Left lung (tissue), 10 donors: Measurements from ENCODE around the gene ASB4. TPM values are rescaled to one million over a fixed set of nuclear protein-coding genes. Genes with fewer than 3 reads are reported as not detected.

Experiments
- ATAC-seq: fragments of 200-7000 bp; cut with Tn5 transposase; one replicate; pipeline ENCODE4 v1.9.1; 2020; ENCODE audit warnings: moderate library complexity
- DNase-seq, 4 donors: peaks; one replicate each; pipeline ENCODE4 v3.0.0-alpha.2; 2013 to 2020
- H3K27ac ChIP-seq, 2 donors: fragments of 200-600 bp; sonication (generic) in 1 of 2; one replicate each; pipeline versions ENCODE4 v1.5.0 to v1.8.0; 2020 to 2021
- H3K27me3 ChIP-seq, 2 donors: fragments of 200-600 bp; sonication (generic) in 1 of 2; one replicate each; pipeline versions ENCODE4 v1.5.0 to v1.8.0; 2020 to 2021
- H3K36me3 ChIP-seq, 2 donors: fragments of 200-600 bp; sonication (generic) in 1 of 2; one replicate each; pipeline versions ENCODE4 v1.5.0 to v1.8.0; 2020 to 2021
- H3K4me1 ChIP-seq, 2 donors: fragments of 200-600 bp; one replicate each; pipeline ENCODE4 v1.8.0; 2021
- H3K4me3 ChIP-seq, 2 donors: fragments of 200-600 bp; sonication (generic) in 1 of 2; one replicate each; pipeline versions ENCODE4 v1.5.0 to v1.8.0; 2020 to 2021; ENCODE audit warnings: mild to moderate bottlenecking in 1 of 2
- H3K9me3 ChIP-seq, 2 donors: fragments of 200-600 bp; sonication (generic) in 1 of 2; one replicate each; pipeline versions ENCODE4 v1.5.0 to v1.8.0; 2020 to 2021
- intact Hi-C, 2 donors: fragments of 100-400 bp; cut with DNase I; formaldehyde crosslinking; loops; one replicate each; pipeline versions ENCODE4 v1.11.2 to v1.14.2; 2022
- polyA plus RNA-seq, 6 donors: library from polyadenylated mRNA; unstranded; fragments of 120-200 nt; gene quantifications; one replicate each; pipeline ENCODE4 v1.2.1, GENCODE V29; 2013; ENCODE audit not compliant: insufficient read length in 6 of 6
- total RNA-seq, 2 donors: library from RNA; stranded (reverse); fragmentation: NEBNext Ultra II Directional; extraction: Animal tissue kit (Norgen Biotek cat#: 25700); gene quantifications; one replicate each; pipeline ENCODE4 v1.2.1, GENCODE V29; 2021
- TF ChIP-seq, protein P1 (sequence below), 2 donors: fragments of 200-600 bp; sonication (generic) in 1 of 2; IDR thresholded peaks; one replicate each; pipeline versions ENCODE4 v1.5.0 to v1.8.0; 2021; ENCODE audit warnings: antibody characterized with exemption in 2 of 2
- donor health status: DM: no; HTN: yes; CAD: no.
- donor health status: DM: no; HTN: no; CAD: no.

The ASB4 gene
- total and polyA plus RNA-seq, 8 donors: 0.10 to 1.6 (median 0.87) TPM

DNA sequence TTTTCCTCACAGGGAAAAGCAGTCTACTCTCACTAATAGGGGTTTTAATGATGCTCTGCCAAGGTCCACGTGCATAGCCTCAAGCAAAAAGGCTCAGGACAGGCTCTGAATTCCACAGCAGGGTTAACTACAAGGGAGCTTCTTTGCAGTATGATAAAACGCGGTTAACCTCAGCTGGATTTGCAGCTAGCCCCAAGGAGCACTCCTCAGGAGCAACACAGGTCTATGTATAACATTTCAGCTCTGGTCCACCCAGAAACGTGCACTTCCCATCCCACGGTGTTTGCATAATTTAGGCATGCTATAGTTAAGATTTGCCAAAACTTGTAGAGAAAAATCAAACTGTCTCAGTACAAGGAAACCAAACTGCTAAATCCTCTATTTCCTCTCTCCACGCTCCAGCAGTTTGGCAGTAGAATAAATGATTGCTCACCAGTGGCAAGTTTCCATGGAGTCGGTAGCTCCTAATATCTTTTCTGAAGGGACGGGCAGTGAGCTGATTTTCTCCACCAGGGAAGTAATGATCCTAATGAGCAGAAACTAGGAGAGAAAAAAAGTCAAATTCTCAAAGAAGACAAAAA lies 13.1 kb upstream of the ASB4 start:
- H3K9me3 ChIP-seq: no peaks in the 10 kb centered on the region
- intact Hi-C loops: loop anchor here in 1 of 2 donors (10.0 kb wide), 1 partner anchor 1018 kb away; no protein-coding TSS in a partner anchor
- no peak overlapping the region for H3K4me3 ChIP-seq
- H3K27ac ChIP-seq: no peak overlapping the region
- ATAC-seq: no peak
- H3K4me1 ChIP-seq: peaks cover 0 to 19% of the 10 kb centered on the region in 2 donors
- DNase-seq: peak in 1 of 4 donors; percentile 30
- H3K27me3 ChIP-seq: no peaks in the 10 kb centered on the region
- no peaks in the 10 kb centered on the region for H3K36me3 ChIP-seq
- TF ChIP-seq, protein P1, sequence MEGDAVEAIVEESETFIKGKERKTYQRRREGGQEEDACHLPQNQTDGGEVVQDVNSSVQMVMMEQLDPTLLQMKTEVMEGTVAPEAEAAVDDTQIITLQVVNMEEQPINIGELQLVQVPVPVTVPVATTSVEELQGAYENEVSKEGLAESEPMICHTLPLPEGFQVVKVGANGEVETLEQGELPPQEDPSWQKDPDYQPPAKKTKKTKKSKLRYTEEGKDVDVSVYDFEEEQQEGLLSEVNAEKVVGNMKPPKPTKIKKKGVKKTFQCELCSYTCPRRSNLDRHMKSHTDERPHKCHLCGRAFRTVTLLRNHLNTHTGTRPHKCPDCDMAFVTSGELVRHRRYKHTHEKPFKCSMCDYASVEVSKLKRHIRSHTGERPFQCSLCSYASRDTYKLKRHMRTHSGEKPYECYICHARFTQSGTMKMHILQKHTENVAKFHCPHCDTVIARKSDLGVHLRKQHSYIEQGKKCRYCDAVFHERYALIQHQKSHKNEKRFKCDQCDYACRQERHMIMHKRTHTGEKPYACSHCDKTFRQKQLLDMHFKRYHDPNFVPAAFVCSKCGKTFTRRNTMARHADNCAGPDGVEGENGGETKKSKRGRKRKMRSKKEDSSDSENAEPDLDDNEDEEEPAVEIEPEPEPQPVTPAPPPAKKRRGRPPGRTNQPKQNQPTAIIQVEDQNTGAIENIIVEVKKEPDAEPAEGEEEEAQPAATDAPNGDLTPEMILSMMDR (IDR thresholded peaks at IDR 0.05): no peak

DNA sequence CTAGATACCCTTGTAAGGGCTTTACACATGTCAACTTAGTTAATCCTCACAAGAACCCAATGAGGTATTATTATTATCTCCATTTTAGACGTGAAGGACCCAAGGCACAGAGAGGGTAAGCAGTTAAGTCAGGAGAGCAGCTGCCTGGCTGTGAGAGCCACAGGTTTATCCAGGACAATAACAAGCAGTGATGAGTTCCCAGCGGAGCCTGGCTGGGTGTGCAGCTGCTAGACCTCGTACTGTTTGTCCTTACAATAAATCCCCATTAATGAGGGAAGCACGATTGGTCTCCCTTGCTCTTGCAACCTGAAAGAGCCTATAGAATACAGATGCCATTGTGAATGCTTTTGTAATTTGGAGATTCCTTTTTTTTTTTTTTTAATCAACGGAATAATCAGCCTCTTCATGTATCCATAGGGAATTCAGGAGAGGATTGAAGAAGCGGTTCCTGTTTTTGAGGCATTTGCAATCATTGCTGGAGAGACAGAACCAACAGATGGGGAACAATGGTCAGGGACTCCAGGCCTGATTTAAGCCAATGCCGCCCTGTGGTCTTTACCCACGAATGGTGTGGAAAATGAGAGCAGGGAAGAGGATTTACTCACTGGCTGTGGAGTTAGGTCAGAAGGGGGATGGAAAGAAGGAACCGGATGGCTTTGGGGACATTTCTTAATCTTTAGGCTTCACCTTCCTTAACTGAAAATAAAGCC lies 12.3 kb upstream of the ASB4 start:
- peaks cover 0 to 19% of the 10 kb centered on the region in 2 donors for H3K4me1 ChIP-seq
- no peak overlapping the region for H3K27ac ChIP-seq
- H3K9me3 ChIP-seq: no peaks in the 10 kb centered on the region
- TF ChIP-seq, protein P1 (IDR thresholded peaks at IDR 0.05): no peak
- DNase-seq (no peak), ATAC-seq (no peak)
- no peaks in the 10 kb centered on the region for H3K36me3 ChIP-seq
- intact Hi-C loops: loop anchor here in 1 of 2 donors (10.0 kb wide), 1 partner anchor 1019 kb away; no protein-coding TSS in a partner anchor
- H3K4me3 ChIP-seq: no peak overlapping the region
- no peaks in the 10 kb centered on the region for H3K27me3 ChIP-seq

DNA sequence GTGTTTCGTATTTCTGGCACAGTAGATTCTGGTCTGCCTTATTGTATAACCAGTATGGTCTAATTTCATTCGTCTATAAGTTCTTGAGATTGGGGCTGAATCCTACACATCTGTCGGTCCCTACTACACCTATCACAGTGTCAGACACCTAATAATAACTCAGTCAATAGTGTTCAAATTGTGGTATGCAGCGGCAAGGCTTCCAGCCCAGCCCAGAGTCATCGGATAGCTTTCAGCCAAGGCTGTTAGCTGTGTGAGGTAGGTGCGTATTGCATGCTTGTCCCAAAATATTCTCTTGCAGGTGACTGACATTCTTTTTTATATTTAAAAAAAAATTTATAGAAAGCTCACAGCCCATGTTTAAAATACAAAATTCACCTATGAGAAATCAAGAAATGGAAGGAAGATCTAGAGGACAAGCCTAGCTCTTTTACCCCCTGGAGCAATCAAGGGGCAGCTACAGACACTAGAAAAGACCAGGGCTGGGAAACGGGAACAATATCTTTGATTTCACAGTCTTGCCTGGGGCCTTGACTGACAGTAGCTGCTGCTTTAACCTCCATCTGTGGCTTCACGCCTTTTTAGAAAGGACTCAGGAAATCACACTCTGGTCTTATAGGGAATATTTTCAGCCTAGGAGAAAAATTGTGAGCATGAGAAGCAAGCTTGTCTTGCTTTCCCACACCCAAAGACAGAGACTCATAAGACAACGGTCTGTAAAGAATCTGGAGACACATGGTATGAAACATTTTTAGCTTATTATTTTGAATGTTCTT lies 9.5 kb upstream of the ASB4 start:
- DNase-seq: no peak
- peaks cover 0 to 9% of the 10 kb centered on the region in 2 donors for H3K4me1 ChIP-seq
- no peak for ATAC-seq
- H3K9me3 ChIP-seq: no peaks in the 10 kb centered on the region
- H3K36me3 ChIP-seq: no peaks in the 10 kb centered on the region
- TF ChIP-seq, protein P1 (IDR thresholded peaks at IDR 0.05): no peak
- H3K27ac ChIP-seq: no peak overlapping the region
- H3K27me3 ChIP-seq: no peaks in the 10 kb centered on the region
- intact Hi-C loops: loop anchor here in 1 of 2 donors (10.0 kb wide), 1 partner anchor 1021 kb away; no protein-coding TSS in a partner anchor
- H3K4me3 ChIP-seq: no peak overlapping the region

DNA sequence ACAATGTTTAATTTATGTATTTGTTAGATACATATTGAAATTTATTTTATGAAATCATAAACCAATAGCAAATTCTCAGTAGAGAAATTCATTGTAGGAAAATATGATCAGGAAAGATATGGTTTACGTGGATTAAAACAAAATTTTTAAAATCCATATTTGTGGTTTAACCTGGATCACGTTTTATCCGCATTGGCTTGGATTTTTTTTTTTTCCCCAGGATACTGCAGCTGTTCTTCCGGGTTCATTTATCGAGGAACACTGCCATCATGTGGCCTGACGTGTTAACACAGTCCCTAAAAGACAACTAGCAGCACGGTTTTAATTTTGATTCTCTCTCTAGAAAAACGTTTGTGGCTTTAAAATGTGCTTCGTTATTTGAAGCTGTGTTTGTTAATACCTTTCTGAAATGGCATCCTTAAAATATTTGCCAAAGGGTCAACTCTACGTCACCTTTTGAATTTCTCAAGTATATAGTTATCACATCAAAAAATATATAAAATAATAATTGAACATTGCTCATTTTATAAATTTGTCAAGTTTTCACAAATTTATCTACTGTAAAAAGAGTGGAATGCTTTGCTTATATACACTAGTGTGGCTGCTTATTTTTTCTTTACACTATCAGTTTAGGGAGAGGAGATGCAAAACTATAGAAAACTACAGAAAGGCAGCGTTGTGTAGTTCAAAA lies 8.7 kb upstream of the ASB4 start:
- Histone ChIP-seq H3K27ac (no peak overlapping the region), H3K9me3 (no peaks in the 10 kb centered on the region), H3K27me3 (no peaks in the 10 kb centered on the region), H3K4me1 (peaks cover 0 to 9% of the 10 kb centered on the region in 2 donors), H3K4me3 (no peak overlapping the region), H3K36me3 (no peaks in the 10 kb centered on the region)
- TF ChIP-seq, protein P1 (IDR thresholded peaks at IDR 0.05): peak; percentile 63 to 73
- peak in 3 of 4 donors; percentile 55 to 84 (median 73) for DNase-seq
- intact Hi-C loops: loop anchor here in 1 of 2 donors (10.0 kb wide), 1 partner anchor 1022 kb away; no protein-coding TSS in a partner anchor
- peak; percentile 88 for ATAC-seq
